Measurements from ENCODE around the gene ELAVL4. TPM values are rescaled to one million over a fixed set of nuclear protein-coding genes. Genes with fewer than 3 reads are reported as not detected.
A peak's percentile ranks its signal among the peaks of the same experiment; 100 is the strongest.

ELAVL4 gene
- polyA plus RNA-seq, 4 donors, result 4.0 to 5.7 (median 5.0) TPM

DNA sequence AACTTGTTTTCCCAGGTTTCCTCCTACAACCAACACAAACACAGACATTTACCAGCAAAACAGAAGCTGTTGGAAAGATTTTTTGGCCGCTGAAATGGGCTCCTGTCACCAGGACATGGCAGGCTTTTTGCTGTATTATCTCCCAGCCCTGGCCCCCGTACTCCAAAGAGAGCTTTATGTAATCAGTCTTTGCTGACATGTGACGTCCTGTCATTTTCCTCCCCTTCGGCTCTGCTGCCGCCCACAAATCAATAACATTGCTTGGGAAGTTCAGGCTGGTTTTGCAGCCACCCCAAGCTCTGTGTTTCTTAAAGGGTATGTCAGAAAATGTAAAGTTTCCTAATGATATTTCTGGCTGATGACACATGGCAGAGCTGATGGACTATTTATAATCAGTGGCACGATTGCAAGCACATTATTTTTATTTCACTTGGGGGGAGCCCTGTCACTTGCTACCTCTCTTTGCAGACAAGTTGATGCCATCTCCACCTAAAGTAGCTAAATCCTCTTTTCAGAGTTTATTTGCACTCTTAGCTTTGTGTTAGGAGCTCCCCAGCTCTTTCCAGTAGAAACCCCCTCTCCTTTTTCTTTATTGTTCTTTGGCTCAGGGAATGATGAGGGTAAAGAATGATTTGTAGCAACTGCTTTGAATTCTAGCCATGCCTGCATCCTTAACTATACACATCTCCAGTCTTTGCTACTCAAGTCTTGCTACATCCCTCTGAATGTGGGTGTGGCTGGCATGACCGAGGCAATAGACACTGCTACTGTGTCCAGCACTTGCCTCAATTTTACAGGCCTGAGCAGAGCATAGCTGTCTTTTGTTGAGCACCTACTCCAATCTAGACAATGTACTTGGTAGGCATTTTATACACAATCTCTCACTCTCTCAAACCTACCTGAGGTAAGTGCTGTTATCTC, 67.3 kb downstream of the ELAVL4 start:
- DNase-seq (ENCODE audit: low read depth in 4 of 4, low spot score in 3 of 4), result no peak

DNA sequence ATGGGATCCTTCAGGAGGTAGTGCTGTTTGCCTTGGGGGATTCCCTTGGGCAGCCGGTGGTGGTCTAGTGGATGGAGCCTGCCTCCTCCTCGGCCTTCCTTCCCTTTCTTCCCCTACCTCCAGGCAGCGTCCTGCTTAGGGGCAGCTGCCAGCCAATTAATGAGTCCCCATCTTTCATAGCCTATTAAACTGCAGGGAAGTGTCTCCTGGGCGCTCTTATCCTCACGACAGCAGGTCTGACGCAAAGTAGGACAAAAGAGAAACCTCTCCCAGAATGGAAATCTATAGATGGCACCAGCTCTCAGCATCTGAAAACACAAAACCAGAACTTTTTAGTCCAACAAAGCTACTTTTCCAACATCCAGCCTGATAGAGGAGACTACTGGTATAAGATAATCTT, 69.3 kb downstream of the ELAVL4 start:
- DNase-seq (ENCODE audit: low read depth in 4 of 4, low spot score in 3 of 4), result no peak

DNA sequence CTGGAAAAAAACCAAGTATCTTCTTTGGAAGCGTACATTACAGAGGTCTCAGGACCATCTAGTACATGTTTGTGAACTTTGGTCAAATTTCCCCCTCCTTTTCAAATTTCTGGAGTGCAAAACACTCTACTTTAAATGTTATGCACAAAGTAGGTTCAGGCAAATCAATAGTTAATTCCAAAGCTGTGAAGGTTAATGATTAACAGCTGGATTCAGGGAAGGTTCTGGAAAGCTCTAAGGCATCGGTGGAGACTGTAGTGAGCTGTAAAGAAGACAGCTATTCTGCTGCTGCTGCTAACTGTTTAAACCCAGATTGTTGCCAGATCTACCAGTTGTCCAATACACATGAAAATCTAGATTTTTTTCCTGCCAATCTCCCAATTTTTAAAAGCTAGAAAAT, 70.9 kb downstream of the ELAVL4 start:
- no peak for DNase-seq (ENCODE audit: low read depth in 4 of 4, low spot score in 3 of 4)

DNA sequence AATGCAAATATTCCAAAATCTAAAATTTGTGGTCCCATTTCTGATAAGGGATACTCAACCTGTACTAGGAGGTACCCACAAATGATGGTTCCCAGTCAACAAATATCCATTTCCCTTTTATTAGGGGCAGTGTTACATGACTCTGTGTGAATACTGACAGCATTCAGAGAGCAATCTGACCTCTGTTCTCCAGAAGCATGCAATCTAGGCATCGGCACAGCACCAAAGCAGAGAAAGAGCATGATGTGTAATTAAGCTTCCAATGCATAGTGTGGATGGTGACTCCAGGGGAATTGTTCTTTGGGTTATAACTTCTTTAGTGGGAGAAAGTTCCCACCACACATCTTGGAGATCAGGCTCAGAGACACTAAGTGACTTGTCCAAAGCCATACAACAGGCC, 71.6 kb downstream of the ELAVL4 start:
- no peak for DNase-seq (ENCODE audit: low read depth in 4 of 4, low spot score in 3 of 4)

DNA sequence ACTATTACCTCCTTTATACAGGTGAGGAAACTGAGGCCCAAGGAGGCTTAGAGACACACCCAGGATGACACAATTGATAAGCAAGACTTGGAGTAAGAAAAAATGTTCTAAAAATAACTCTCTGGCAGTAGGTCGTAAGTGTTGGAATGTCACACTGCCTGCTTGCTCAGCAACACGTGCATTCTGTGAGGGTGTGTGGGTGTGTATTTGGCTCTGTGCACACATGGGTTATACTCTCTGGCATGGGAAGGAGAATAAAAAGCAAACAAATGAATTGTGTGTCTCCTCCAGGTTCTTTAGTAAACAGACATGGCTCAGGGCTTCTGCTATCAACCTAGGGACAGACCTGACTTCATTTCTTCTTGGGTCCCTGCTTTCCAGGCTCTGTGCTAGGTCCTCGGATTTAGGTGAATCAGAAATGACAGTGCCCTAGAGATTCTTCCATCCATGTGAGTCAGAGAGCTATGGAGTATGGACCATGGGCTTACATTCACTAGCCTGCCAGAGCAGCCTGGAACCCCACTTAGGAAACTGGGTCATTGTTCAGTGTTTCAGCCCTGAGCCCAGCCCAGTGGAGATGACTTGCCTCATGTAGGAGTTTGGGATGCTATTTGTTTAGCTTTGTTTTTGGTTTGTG, 72.4 kb downstream of the ELAVL4 start:
- DNase-seq (ENCODE audit: low read depth in 4 of 4, low spot score in 3 of 4), result no peak

DNA sequence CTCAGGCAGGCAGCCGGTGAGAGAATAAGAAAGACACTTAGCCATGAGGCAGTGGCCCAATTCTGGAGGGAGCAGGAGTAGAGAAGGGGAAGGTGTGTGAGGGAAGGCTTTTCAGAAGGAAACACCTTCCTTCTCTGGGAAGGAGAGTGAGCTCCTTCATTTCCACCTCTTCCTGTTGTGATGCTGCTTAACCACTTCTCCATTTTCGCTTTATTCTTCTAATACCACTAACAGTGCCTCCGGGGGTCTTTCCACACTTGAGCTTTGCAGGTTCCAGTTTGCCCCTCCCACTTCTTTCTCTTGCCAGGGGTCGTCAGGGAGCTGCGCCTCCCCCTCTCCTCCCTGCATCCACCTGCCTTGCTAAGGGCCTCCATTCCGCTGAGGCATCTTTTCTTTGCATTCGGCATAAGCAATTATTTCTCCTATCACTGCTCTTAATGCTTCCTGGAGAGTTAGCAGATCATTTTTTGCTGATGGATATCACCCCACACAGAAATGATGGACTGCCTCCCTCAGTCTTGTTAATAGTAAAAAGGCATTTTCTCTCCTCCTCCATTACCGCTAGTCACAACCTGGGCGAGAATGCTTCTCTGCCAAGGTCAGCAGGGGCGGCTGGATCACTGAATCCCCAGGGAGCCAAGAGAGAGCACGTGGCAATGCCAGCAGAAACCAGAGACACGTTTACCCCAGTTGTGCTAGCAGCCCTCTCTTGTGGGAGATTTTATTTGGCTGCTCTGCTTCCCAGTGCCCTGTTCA, 74.8 kb downstream of the ELAVL4 start:
- DNase-seq (ENCODE audit: low read depth in 4 of 4, low spot score in 3 of 4), result no peak

DNA sequence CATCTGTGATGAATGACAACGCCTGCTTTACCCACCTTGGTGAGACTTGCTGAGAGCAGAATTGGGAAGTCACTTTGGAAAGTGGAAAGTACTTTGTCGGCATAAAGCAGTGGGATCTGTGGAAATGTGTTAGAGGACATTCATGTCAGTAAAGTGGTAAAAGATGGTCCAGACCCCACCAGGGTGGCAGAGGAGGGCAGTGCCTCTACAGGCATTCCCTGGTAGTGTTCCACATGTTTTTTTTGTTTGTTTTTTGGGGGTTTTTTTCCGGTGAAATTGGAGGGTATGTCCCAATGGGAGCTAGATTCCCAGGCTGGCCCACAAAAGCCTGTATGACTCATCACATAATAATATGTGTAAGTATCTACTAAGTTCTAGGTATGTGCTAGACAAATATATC, 80.6 kb downstream of the ELAVL4 start:
- no peak for DNase-seq (ENCODE audit: low read depth in 4 of 4, low spot score in 3 of 4)

DNA sequence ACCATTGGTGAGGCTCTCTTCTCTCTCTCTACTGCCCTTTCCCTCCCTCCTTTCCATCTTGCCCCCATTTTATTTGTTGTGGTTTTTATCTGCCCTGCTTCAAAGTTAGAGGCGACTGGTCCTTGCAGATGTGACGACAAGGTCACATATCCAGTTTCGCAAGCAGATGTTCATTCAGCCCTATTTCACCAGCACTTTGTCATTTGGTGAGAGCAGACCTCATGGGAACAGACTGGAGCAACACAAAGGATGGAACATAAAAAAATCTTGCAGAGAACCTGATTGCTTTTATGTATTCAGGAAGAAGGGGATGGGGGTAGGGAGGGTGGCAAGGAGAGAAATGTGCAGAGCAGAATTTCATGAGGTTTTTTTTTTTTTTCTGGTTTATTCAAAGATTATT, 84.3 kb downstream of the ELAVL4 start:
- no peak for DNase-seq (ENCODE audit: low read depth in 4 of 4, low spot score in 3 of 4)

DNA sequence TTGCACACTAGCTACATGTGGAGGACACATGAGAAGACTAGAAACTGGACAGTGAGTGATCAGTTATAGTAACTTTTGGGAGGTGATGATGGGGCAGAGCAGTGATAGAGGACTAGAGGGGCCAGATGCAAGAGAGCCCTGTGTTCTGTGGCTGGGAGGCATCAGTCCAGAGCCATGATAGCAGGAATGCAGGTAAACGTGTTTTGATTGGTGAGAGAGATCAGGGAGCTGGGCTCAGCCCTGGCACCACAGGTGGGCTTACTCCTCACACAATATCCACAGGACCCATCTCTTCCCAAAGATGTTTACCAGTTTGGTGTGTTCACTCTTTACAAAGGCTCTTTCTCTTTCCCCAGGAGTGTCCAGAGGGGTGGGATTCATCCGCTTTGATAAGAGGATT, 86.5 kb downstream of the ELAVL4 start:
- DNase-seq (ENCODE audit: low read depth in 4 of 4, low spot score in 3 of 4), result no peak

DNA sequence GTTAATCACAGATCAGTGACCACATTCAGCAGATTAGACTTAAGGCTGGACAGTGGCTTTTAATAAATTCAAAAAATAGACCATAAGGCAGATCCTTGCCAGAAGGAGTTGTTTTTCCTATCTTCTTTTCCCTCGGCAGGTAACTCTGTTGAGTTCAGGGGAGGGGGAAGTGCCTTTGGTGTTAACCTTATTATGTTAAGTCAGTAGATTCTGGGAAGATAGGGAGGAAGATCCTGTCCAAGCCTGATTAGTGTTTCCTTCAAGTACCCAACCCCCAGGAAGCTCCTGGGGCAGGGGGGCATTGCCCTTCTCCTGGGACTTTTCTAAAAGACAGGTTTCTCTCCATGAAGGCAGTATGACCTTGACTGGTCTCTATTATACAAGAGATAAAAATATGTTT, 87.4 kb downstream of the ELAVL4 start:
- no peak for DNase-seq (ENCODE audit: low read depth in 4 of 4, low spot score in 3 of 4)

DNA sequence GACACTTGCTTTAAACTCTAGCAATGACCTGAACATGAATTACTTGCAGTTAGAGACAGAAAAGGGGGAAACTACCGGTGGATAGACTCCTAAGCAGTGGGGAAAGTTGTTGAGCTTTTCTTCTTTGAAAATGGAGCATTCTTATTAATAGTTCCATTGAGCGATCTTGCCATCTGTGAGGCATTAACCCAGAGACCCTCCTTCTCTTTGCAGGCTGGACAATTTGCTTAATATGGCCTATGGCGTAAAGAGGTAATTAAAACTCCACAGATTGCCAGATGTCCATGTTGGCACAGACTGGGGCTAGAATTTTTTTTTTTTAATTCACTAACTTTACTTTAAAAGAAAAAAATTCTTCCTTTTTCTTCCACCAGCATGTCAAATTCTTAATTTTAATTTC, 88.5 kb downstream of the ELAVL4 start:
- no peak for DNase-seq (ENCODE audit: low read depth in 4 of 4, low spot score in 3 of 4)

DNA sequence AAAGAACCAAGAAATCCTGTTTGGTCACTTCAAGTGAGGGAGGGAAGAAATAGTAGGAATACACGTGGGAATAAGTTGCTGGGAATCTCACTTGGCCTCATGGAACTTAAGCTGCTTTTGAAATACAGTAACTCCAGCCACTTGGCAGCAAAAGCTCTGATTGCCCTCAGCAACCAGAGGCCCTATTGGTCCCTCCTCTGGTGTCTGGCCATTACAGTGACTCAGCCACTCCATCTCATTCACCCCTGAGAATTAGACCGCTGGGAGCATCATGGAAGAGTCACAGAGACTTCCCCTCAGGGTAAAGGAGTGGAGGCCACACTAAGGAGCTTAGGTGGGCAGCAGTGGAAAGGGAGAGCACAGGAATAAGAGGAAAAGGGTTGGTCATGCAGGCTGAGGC, 99.6 kb downstream of the ELAVL4 start:
- DNase-seq (ENCODE audit: low read depth in 4 of 4, low spot score in 3 of 4), result no peak

DNA sequence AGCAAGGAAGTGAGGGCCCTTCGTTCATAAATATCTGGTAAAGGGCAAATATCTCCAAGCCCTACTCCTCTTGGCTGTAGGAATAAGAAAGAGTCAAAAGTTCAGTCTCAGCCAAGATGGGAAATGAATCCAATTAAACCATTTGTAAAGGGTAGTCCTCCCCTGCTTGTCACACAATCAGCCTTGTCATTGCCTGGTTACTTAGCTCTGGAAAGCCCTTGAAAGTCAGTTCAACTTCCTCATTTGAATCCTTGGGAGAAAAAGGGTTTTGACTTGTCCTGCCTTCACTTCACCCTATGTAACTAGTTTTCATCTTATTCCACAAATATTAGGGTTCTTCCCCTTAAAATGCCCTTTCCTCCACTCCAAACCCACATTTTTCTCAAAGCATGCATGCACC, 100.0 kb downstream of the ELAVL4 start:
- no peak for DNase-seq (ENCODE audit: low read depth in 4 of 4, low spot score in 3 of 4)

DNA sequence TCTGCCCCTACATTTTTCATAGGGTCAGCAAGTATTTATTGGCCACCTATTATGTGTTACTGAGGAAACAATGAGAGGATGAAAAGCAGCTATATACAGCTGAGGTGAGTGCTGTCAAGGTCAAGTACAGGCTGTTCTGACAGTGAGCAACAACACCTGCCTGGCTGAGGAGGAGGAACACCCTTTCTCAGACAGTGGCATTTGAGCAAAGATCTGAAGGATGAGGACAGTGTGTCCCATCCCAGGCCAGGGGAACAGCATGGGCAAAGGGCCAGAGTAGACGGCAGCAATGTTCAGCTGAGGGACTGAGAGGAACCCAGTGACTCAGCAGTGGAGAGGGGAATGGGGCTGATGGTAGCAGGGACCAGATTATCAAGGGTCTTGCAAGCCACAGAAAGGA, 101.0 kb downstream of the ELAVL4 start:
- no peak for DNase-seq (ENCODE audit: low read depth in 4 of 4, low spot score in 3 of 4)

DNA sequence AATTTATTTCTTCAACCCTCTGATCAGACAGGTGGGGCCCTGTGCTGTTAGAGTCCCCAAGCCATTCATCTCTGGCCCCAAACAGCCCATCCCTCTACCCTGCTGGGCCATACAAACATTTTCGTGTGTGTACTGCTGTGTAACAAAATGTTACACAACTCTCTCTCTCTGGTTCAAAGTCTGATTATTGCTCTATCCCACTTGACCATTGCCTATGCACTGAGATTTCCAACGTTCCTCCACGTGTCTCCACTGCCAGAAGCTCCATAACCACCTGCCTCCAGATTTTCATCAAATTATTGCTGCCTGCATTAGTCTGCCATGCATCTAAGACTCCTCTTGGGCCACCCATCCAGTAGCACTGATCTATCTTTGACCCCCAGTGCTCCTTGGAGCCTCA, 104.8 kb downstream of the ELAVL4 start:
- DNase-seq (ENCODE audit: low read depth in 4 of 4, low spot score in 3 of 4), result no peak

DNA sequence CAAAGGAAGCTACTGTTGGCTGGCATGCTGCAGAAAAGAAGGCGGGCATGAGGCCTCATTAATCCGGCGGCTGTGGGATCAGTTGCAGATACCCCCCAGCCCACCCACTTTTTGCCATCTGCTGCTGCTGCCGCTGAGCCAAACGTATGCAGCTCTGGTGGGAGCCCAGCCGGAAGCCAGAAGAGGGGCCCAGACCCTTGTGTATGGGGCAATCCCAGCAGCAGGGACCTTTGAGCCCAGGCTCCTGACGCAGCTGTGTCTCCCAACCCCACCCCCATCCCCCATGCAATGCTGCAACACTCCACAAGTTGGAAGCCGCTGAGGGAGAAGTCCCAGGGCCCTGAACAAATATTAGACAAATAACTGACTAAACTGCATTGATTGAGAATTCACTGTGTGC, 106.0 kb downstream of the ELAVL4 start:
- no peak for DNase-seq (ENCODE audit: low read depth in 4 of 4, low spot score in 3 of 4)

DNA sequence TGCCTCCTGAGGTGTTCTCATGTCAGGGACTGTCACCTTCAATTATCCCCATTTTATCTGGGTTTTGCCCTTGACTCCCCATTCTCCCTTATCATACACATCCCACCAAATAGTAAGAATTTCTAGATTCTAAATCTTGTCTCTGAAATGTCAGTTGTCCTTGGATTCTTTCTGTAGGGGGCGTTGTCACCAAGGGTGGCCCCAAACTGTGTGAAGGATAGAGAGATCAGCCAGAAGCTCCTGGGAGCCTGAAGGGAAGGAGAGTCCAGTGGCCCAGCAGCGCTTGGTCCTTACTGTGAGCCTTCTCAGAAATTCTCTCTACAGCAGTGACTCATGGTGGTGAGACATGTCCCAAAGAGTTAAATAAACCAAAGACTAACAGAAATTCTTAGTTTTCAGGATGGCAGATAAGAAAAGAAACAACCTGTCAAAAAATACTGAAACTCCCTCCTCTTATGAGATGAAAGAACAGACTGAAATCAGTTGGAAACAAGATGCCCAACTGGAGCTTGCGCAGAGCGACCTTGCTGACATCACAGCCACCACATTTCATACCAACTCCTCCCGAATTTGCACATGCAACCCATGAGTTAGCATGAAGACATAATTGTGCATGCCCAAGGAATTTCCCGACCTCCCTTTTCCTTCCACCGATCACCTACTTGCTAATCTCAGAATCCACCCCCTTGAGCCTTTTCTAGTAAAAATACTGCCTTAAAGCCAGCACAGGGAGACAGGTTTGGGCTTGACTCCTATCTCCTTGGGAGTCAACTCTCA, 109.8 kb downstream of the ELAVL4 start:
- no peak for DNase-seq (ENCODE audit: low read depth in 4 of 4, low spot score in 3 of 4)

DNA sequence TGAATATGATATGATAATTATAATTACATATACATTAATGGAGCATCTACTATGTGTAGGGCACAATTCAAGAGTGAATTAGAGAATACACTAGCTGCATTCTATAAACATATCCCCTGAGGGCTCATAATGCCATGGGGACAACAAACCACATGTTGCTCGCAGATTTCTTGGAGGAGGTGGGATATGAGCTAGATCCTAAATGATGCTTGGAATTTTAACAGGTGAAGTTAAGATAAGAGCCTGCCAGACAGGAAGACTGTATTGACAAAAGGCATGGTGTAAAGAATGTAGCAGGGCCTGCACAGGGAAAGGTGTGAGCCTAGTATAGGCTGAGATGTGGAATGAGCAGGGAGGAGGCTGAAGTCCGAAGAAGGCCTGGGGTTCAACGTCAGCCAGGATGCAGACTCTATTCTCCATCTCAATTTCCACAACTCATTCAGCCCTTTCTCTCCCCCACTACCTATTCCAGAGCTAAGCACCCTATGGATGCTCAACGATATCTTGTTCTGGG, 120.2 kb downstream of the ELAVL4 start:
- DNase-seq (ENCODE audit: low read depth in 4 of 4, low spot score in 3 of 4), result no peak

DNA sequence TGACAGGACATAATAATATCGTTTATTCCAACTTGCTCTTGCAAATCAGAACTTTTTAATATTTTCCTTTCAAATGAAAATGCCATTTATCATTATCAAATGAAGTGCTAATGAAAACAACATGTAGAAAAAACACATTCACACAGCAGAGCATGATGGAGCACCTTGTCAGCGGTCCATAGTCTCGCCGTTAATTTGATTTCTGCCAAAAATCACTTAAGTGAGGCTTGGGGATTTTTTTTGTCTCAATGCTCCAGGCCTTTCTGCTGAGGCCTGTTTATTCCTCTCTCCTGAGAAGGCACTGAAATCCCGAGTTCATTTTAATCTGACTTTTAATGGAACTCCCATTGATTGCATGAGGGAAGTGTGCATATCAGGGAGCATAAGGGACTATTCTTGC, 122.5 kb downstream of the ELAVL4 start:
- DNase-seq (ENCODE audit: low read depth in 4 of 4, low spot score in 3 of 4), result no peak

DNA sequence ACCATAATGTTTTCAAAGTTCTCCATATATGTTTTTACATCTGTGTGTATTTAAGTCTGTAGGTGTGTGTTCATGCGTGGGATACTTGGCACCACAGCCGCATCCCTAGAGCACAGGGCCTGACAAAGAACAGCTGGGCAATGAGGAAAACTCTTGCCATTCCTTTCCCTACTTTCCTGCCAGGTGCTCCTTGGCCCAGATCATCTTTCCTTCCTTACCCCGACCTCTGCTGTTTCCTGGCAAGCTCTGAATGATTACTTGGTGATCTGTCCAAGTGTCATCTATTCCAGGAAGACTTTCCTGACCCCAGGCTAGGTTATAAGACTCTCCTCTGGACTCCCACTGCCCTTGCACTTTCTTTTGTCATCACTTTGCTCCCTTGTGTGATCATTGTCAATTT, 123.6 kb downstream of the ELAVL4 start:
- DNase-seq (ENCODE audit: low read depth in 4 of 4, low spot score in 3 of 4), result peak in 1 of 4 donors; percentile 9

DNA sequence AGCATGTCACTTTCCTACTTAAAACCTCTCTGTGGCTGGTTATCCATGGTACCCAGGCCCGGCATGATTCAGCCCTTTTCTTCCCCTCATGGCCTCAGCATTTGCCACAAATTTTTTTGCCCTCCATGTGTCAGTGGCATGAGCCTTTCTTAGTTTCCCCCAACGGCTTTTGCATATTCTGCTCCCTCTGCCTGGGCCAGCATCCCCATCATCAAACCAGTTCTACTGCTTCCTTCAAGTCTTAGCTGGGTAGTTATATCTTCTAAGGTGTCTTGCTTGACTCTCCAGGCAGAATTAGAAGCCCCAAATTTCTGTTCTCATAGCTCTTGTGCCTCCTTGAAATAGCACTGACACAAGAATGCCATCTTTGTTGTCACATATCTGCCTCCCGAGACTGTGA, 127.9 kb downstream of the ELAVL4 start:
- no peak for DNase-seq (ENCODE audit: low read depth in 4 of 4, low spot score in 3 of 4)

Data from left renal pelvis (tissue), 4 donors.